ENCODE data around the gene NAPA.

The NAPA gene

GRCh38 chr19:47514869-47515588, at the start of gene NAPA:
NAPA (minus strand) TSS chr19:47515063; CDS start chr19:47514940, 123 bp downstream.
- DNase-seq: peak; percentile 96 to 99

DNA sequence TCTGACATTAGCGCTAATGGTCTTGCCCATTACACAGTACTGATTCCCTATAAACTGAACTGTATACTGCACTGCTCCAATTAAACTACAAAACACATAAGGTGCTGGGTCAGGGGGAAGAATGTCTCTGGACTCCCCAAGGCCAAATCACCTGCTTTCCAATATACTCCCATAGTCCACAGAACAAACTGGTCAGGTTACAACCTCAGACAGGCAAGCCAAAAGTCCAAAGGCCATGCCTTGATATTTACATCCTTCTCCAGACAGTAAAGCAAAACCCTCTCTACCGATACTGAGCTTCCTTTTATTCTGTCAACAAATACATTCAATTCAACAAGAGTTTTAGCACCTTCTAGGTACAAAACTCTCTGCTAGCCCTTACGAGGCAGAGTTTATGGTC, 49.2 kb upstream of the NAPA start:
- no peak for DNase-seq

DNA sequence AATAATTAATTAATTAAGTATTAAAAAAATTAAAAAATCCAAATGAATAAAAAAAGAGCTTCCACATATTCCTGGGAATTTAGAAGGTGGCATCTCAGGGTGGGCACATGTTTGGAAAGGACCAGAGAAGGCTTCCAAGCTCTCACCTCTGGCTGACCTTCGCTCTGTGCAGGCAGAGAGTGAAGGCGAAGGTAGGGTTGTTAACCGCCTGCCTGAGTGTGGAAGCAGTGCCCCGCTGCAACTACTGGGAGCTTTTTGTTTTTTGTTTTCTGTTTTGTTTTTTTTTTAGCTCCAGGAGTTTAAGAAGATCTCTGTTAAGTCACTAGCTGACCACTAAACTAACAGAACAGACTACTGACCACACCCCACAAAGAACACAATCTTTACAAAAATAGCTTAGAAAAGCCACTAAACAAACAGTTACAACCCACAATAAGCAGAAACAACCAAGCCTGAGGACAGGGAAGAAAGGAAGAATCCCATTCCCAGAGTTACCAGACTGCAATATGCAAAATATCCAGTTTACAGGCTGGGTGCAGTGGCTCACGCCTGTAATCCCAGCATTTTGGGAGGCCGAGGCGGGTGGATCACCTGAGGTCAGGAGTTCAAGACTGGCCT, 46.7 kb upstream of the NAPA start:
- no peak for DNase-seq

- DNase-seq: no peak
Observed at GRCh38 chr19:47560999-47561398, 46.1 kb upstream of the NAPA start.

GRCh38 chr19:47550129-47550528, 35.3 kb upstream of the NAPA start:
- no peak for DNase-seq

- no peak for DNase-seq
Observed at GRCh38 chr19:47549261-47549862, 34.5 kb upstream of the NAPA start.

DNA sequence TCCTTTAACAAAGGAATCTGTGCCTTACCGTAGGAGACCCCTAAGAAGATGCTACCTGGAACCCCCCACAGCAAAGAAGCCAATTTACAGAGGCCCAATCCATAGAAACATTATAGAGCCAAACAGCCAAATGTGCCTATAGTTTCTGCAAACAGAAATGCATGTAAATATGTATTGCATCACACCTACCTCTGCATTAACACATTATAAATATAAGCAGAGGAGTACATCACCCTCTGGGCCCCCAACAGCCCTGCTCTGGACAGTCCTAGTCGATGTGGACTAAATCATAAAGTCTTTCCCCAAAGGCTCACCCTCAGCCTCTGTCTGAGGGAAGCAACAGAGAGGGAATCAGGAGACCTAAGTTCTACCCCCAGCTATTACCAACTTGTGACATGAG, 32.3 kb upstream of the NAPA start:
- no peak for DNase-seq

DNA sequence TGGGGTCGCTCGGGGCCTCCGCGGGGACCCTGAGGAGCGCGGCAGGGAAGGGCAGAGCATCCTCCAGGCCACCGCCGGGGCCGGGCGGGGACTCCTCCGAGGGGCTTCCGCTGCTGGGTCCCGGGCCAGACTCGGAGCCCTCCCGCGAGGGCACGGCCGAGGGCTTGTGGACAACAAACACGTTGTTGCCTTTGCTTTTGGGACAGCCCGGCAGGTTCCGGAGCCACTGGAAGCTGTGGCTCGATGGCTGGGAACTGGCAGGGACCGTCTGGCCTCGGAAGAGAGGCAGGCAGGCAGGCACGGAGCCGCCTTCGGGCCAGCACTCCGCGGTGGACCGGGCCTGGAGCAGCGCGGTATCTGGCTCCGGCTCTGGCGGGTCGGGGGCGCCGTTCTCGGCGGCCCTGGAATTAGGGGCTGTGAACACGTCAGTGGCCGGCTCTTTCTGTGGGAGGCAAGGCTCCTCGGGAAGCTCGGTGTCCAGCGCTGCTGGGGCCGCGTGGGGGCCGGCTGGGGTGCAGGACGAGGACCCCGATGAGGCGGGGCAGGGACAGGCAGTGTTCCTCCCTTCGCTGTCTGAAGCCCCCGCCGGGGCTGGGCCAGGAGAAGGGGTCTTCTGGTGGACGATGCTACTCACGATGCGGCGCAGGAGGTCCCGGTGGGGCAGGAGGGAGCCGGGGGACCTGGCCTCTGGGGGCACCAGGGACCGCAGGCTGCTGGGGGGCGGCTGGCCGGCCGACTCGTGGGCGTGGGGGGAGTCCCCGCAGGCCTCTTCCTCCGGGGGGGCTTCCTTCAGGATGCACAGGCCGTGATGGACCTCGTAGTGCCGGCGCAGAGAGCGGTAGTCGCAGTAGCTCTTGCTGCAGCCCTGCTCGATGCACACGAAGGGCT, 30.4 kb upstream of the NAPA start:
- DNase-seq: no peak

- no peak for DNase-seq
Observed at GRCh38 chr19:47544476-47544875, 29.6 kb upstream of the NAPA start.

DNA sequence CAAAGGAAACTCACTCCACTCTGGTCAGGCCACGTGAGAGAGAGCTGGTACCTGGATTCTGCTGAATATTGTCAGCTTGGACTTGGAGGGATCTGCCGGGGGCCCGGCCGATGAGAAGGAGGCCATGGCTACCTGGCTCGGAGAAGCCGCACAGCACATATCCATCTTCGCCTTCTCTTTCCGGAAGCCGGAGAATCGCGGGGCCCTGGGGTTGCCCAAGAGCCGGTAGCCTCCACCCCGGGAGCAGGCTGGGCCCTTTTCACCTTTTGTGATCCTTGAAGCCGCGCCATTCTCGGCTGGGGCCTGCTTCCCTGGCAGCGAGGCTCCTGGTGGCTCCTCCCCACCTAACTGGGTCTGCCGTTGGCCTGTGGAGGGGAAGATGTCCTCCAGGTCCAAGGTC, 29.2 kb upstream of the NAPA start:
- no peak for DNase-seq

- DNase-seq: no peak
Observed at GRCh38 chr19:47542030-47542475, 27.2 kb upstream of the NAPA start.

DNA sequence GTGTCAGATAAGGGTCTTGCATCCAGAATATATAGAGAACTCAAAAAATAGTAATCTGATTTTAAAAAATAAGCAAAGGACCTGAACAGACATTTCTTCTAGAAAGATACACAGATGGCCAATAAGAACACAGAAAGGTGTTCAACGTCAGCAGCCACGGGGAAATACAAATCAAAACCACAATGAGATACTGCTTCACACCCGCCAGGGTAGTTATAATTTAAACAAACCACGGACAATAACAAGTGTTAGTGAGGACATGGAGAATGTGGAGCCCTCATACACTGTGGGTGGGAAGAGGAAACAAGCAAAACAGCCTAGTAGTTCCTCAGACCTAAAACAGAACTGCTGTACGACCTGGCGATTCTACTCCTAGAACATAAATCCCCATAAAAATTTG, 26.7 kb upstream of the NAPA start:
- DNase-seq: no peak

DNA sequence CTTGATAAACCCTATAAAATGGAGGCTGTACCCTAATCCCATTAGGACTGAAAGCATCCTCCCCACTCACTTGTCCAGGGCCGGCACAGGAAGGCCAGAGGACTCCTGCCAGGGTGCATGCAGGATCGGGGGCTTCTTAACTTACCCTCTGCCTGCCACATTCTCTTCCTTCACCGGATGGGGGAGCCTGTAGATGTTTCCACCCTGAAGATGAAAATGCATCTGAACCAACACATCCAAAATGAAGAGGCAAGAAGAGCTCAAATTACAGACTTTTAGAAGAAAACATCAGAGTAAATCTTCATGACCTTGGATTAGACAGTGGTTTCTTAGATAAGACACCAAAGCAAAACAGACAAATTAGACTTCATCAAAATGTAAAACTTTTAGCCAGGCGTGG, 25.9 kb upstream of the NAPA start:
- DNase-seq: no peak

DNA sequence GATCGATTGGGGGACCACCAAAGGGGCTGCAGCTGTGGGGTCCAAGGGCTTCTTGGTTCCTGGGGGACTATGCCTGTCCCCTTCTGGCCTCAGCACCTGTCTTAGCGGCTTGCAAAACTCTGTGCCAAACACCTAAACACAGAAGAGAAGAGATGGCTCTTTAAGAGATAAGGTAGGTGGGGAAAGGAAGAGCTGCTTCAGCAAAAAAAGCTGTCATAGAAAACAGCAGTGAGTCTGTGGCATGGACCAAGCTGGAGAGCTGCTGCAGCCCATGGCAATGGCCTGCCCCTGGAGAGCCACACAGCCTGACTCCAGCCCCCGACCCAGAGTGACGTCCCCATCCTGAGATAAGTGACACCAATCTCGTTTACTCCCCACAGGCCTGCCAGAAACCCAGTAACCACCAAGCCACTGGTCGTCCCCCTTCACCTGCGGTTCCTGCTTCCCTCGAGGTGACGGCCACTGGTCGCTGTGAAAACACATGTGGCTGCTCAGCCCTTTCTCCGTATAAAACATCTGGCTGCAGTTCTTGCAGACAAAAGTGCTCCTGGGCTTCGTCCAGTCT, 25.0 kb upstream of the NAPA start:
- no peak for DNase-seq

- no peak for DNase-seq
Observed at GRCh38 chr19:47538812-47539211, 23.9 kb upstream of the NAPA start.

DNA sequence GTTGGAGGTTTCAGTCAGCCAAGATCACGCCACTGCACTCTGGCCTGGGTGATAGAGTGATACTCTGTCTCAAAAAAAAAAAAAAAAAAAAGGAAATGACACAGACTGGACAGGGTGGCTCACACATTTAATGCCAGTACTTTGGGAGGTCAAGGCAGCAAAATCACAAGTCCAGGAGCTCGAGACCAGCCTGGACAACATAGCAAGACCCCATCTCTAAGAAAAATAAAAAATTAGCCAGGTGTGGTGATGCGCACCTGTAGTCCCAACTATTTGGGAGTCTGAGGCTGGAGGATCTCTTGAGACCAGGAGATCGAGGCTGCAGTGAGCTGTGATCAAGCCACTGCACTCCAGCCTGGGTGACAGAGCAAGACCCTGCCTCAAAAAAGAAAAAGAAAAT, 22.6 kb upstream of the NAPA start:
- no peak for DNase-seq

- DNase-seq: no peak
Observed at GRCh38 chr19:47534628-47535027, 19.8 kb upstream of the NAPA start.

DNA sequence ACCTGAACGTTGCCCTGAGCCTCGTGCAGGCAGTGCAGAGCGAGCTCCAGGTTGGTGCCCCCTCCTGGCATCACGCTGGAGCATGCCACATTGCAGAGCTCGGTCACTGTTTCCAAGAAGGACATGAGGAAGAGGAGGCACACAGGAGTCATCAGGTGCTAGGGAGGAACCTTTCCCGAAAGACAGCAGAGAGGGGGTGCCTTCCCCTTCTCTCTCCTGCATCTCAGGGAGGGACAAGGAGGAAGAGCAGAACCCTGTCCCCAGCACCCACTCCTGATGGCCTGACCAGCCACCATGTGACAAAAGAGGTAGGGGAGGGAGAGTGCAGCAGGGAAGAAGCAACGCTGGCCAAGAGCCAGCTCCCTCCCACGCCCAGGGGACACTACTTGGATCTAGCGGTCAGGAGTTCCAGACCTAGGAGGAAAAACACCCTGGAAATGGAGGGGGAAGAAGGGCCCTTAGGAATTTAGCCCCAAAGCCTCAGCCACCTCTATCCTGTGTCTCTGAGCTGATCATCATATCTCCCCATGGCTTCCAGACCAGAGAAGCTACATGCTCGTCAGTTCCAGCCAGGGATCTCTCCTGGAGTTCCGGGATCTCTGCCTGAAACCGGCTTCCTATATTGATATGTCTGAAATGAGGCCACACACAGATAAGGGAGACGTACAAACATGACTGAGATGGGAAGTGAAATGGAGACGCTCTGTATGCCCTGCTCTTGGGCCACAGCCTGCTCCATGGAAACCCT, 17.0 kb upstream of the NAPA start:
- no peak for DNase-seq

GRCh38 chr19:47529018-47529742, 14.3 kb upstream of the NAPA start:
- DNase-seq: no peak

- no peak for DNase-seq
Observed at GRCh38 chr19:47526798-47527197, 11.9 kb upstream of the NAPA start.

GRCh38 chr19:47523473-47523872, 8.6 kb upstream of the NAPA start:
- no peak for DNase-seq

Measured in bone marrow (tissue), 2 donors.